Muscle of back (tissue), 11 donors: ENCODE measurements around the gene CASQ2. TPM values are rescaled to one million over a fixed set of nuclear protein-coding genes. Genes with fewer than 3 reads are reported as not detected.
A peak's percentile ranks its signal among the peaks of the same experiment; 100 is the strongest.

Source experiments
- DNase-seq, 3 donors: peaks; one replicate each; pipeline versions ENCODE4 v3.0.0 to v3.0.0-alpha.2; 2013
- polyA plus RNA-seq, 10 donors: library from polyadenylated mRNA; unstranded; fragments of 120-200 nt; gene quantifications; one replicate each; pipeline ENCODE4 v1.2.1, GENCODE V29; 2013; ENCODE audit not compliant: insufficient read length in 10 of 10

CASQ2 gene
- polyA plus RNA-seq, 10 donors = 380 to 1,031 (median 752) TPM

DNA sequence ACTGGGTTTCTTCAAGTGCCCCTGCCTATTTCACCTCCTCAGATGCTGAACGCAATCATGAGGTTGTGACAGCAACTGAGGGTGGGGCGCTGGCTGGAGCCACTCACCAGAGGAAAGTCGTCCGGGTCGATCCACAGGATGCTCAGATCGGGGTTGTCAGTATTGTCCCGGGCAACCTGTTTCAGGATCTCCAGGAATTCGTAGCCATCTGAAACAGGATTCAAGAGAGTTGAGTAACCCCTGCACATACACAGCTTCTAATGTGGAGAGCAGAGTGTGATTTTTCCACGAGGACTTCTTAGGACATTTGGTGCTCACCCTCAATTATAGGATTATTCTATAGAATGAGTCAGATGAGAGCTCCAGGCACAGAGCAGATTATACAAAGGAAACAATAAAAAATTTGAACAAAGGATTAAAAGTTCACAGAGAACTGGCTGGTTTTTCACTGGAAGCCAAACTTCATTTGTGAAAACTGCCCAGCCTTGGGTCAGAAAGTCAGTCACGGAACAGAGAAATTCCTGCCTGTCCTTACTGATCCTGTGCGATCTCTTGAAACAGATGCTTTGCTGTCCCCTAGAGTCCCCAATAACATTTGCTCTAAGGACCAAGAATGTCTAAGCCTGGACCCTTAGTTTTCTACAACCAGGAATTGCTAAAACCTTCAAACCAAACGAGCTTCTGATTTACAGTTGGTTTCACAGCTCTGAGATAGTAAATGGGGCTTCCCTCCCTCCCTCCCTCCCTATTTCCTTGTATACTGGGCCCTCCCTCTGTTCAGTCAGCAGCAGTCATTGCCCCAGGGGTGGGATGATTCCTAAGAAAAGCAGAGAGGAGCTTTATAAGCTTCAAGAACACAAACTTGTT lies 63.2 kb downstream of the CASQ2 start:
- peak in 1 of 3 donors; percentile 38 for DNase-seq

DNA sequence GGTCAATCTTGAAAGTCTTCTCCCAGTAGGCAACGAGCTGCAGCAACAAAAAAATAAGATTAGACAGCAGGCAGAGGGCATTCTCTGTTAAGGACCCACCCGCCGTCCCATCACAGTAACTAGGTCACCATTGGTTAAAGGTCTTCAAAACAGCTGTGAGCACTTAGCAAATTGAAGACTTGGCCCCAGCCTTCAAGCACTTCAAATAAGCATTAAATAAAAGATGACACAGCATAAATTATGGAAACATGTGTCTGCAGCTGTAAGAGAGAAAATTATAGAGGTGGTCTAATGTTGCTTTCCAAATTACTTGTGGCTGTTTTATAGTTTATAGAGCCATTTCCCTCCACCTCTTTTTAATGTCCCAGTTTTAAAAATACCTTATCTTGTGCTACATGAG lies 65.6 kb downstream of the CASQ2 start:
- DNase-seq = no peak

DNA sequence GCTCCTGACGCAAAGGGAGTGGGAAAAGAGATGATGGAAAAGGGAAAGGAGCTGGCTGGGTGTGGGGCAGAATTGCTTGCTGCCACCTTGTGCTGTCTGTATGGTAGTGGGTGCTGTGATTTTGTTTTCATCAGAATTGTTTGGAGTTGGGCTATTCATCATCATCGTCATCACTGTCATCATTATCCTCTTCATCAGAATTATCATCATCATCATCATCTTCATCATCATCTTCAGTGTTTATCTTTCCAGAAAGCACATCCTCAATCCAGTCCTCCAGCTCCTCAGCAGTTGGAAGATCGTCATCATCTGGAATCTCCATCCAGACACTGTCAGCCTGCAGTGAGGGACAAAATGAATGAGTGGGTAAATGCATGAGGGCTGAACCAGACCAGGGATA lies 67.4 kb downstream of the CASQ2 start:
- DNase-seq = no peak

DNA sequence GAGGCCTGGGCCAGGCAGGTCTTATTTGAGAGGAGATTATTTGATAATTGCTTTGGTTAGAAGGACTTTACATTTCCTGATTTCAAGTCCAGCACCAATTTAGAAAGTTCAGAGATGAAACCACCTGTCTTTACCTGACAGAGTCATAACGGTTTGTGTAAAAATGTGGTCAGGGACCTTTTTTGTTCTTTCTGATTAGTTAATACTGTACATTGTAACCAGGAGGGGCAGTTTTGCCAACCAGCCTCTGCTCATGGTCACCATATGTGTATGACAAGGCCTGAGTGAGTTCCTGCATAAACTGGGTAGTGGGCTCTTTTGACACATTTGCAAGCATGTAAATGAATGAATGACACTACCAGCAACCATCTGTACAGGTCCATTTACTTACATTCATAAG lies 70.9 kb downstream of the CASQ2 start:
- no peak for DNase-seq

DNA sequence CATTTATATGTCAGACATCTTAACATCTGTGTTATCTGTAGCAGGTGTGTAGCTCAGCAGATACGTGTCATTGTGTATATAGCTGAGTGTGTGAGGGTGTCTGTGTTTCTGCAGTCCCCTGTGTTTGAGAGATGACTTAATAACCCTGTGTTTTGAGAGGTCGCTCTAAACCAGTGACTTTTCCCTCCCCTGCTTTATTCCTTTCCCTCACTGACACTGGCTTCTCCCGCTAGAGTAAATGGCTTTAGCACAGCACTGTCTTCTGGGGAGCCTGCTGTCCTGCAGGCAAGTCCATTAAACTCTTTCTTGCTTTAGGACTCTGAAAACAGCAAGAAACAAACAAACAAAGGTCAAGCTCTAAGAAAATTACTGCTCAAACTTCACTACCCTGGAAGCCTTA lies 73.7 kb downstream of the CASQ2 start:
- DNase-seq = no peak

DNA sequence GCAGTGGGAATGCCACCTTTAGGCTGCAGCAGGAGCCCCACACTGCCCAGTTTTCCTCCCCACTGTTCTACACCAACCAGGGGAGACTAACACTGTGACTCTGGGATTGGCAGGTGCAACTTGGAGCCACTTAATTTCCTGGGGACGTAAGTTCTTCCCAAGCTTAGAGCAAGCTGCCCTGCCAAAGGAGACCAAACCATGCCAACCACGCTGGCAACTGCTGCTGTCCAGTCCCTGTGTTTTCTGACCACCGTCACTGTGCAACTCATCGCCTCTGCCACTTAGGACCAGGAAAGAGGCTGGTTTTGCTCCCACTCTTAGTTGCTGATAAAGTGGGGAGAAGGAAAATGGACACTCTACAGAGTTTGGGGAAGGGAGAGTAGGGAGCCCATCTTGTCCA lies 76.3 kb downstream of the CASQ2 start:
- no peak for DNase-seq

DNA sequence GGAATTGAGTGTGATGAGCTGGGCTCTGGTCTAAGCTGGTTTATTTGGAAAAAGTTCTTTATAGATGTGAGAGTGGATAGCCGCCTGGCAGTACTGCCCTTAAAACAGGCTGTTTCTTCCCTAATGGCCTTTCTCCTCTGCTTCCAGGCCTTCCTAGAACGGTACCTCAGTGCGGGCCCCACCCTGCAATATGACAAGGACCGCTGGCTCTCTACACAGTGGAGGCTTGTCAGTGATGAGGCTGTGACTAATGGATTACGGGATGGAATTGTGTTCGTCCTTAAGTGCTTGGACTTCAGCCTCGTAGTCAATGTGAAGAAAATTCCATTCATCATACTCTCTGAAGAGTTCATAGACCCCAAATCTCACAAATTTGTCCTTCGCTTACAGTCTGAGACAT lies 77.5 kb downstream of the CASQ2 start:
- no peak for DNase-seq

DNA sequence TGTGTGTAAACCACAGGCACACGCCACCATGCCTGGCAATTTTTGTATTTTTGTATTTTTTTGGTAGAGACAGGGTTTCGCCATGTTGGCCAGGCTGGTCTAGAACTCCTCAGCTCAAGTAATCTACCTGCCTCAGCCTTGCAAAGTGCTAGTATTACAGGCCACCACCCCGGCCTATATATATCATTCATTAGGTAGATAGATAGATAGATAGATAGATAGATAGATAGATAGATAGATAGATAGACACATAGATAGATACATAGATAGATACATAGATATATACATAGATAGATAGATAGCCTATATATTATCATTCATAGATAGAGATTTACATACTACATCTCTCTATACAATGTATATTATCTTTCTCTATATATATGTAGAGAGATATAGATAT lies 80.8 kb downstream of the CASQ2 start:
- no peak for DNase-seq

DNA sequence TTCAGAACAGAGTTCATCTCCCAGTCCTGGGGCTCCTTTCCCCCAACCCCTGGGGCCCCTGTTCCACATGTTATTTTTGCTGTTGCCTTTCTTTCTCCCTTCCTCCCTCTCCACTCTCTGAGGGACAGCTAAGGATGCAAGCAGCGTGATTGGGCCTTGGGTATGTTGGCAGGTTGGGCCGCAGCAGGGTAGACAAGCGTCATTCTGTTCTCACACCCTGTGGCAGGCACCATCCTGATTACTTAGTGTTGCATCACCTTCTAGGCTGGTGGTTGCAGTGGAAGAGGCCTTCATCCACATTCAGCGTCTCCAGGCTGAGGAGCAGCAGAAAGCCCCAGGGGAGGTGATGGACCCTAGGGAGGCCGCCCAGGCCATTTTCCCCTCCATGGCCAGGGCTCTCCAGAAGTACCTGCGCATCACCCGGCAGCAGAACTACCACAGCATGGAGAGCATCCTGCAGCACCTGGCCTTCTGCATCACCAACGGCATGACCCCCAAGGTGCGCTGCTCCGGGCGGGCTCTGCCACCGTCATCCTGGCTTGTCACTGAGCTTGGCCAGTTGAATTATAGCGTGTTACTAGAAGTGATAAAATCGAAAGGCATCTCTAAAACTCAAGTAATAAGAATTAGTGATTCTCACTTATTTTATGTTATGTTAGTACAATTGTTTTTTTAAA lies 83.3 kb downstream of the CASQ2 start:
- DNase-seq = no peak

DNA sequence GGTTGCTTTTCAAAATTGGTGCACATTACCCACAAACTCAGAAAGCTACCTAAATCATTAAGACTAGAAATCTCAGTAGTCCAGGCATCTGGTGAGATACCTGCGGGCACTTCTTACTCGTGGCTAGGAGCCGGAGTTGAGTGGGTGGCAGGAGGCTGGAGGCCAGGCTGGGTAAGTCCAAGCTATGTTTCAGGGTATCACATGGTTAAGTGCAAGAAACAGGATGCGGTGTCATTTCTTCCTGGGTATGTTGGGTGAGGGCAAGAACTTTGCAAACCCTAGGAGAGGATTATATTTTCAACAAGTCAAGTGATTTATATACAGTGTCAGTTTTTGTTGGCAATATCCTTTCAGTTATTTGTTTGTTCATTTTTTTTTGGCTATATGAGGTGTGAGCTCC lies 85.7 kb downstream of the CASQ2 start:
- no peak for DNase-seq

DNA sequence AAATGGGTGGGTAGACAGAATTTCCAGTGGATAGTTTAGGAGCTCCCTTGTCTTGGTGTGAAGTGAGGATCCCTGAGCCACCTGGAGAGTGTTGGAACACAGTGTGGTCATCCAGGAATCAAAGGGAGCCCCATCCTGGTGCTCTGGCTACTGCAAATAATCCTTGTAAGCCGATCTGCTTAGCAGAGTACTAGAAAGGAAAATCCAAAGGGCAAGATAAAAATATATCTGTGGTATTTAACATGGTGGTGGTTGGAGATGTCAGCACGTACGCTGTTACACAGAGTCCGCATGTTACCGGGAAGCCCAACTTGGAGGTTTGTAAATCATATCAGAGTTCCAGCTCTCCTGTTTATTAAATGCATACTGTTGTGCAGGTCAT lies 87.8 kb downstream of the CASQ2 start:
- no peak for DNase-seq

DNA sequence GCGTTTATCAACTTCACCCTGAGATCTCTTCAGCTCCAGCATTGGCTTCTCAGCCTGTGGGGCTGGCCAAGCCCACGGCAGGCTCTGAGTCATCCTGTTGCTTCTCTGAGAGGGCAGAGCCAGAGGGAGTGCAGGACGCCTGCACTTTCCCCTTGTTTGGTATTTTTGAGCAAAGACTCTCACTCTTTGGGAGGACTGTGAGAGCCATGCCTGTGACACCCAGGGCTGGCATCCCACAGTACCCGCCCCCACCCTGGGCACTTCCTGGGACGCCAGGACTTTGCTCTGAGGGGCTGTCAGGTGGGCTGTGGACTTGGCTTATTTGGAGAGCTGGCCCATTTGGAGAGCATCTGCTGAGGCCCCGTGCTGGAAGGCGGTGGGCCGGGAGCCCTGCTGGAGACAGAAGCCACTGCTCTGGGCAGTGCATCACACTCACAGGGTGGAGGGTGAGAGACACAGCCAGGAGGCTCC lies 89.3 kb downstream of the CASQ2 start:
- DNase-seq = peak in 1 of 3 donors; percentile 26

DNA sequence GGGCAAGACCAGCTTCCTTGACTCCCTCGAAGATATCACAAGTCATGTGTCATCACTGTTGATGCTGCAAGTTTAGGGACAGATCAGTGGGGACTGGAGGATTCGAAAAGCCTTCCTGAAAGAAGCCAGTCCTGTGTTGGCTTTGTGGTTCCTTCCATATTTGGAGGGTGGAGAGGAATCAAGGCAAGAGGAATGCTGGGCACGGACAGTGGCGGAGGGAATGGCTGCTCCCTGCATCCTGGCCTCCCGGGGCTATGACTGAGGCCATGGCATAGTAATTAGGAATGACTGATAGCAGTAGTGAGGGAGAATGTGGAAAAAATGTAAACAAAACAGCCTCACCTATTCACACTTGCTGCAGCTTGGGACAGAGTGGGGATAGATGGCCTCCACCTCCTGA lies 90.4 kb downstream of the CASQ2 start:
- no peak for DNase-seq

DNA sequence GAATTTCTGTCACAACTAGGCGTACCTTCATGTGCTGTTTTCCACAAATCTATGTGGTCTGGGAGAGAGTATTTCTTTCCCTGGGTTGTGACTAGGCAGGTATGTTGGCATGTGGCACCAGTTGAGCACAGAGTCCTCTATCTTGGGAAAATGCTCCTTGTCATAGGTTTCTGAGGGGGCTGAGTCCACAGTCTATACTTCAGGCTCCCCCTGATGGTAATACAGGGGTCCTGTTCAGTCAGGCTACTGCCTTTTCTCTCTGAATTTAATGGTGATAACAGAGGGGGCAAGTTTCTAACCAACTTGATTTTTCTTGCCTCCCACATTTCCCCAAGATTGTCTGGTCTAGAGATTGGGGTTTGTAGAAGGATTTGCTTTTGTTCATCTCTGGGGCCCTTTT lies 90.9 kb downstream of the CASQ2 start:
- no peak for DNase-seq

DNA sequence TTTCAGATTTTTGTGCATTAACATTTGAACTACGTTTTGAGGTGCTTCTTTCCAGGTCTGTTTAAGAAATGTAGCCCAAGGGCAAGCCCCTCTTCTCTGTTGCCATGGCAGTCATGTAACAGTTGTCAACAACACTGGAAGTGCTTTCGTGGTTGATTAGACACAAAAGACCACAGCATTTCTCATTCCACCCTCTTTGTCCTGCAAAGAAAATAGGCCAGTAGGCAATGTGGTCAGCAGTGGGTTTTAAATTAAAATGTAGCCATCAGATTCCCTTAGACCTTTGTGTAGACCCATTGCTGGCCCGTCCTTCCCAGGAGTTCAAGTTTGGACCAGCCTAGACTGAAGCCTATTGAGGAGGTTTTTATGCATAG lies 91.3 kb downstream of the CASQ2 start:
- no peak for DNase-seq

DNA sequence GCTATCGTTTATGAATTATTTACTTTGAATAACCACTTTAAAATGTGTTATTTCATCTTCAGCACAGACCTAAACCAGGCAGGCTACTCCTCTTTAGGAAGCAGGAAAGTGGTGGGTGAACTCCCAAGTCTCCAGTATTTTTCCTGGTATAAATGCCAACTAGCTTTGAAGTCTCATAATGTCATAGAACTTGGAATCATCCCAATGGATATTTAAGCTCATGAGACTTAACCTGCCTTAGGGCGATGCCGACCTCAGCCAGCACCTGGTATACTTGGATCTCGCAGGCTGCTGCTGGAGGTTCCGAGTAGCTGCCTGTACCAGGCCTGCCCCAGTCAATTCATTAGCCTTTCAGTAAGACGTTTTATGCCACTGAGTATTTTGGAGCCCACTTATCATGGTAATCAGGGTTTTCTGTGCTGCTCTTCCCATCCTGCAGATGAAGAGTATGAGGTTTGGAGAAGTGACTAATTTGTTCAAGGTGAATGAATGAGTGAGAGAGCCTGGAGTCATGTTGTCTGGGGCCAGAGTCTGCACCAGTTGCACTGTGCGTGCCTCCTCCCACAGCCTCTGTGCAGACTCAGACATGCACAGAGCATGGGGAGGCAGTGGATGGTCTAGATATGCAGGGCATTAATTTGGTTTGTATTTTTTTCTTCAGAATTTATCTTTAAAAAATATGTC lies 91.9 kb downstream of the CASQ2 start:
- no peak for DNase-seq

DNA sequence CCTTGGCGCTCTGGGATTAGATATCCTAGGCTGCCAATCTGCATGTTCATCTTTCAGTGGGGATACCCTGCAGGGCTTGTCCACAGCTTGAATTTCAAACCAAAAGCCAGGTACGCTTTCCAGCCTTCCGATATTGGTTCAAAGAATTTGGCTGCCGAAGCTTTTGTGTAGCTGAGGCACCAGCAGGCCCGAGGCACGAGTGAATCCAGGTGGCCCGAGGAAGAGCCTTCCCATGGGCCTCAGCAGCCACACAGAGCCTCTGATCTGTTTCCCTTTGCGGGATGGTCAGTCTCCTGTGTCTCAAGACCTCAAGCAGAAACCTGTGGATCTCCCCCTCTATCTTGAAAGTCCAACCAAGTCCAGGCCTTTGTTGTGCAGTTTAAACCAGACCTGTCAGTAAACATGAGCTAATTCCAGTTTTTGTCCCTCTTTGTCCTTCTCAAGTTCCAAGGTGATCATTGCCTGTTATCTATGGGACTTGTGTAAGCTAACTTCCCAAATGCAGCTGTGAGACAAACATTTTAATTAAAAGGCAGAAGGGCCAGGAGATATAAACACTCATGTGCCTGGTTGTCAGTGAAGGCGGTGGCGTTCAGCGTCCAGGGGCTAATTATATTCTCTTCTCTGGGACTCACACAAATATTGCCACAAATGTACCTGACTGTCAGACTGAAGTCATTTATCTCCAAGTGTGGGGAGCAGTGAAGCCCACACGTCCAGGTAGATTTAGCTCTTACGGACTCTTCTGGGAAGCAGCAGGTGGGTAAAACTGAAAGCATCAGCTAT lies 96.1 kb downstream of the CASQ2 start:
- no peak for DNase-seq

DNA sequence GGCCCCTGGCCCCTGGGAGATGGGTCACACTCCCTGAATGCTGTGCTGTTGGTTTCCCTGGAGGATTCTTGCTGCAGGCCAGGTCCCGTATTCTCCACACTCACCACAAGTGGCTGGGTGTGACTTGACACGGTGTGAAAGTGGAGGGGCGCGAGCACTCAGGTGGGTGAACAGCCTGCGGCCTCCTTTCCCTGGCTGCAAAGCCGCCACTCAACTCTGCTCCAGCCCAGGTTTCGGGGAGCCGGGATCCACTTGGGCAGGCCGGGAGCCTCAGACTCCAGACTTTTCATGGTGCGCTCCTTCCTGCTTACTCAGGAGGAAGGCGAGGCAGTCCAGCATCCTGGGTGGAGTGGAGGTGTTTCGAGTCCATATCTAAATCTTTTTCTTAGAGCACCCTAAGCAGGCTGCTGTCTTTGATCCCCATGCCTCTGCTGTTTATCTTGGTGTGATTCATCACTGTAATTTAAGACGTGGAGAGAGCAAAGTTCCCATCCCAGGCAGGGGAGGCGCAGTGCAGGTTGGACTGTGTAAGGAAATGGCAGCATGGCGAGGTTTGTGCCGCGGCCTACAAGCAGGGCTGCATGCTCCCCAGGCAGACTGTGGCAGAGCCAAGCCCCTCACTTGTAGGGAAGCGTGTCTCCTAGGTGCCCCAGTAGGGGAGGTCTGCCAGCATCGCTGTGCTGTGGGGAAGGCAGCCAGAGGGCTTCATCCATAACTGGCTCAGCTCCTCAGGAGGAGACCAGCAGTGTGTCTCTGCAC lies 97.2 kb downstream of the CASQ2 start:
- DNase-seq = no peak

DNA sequence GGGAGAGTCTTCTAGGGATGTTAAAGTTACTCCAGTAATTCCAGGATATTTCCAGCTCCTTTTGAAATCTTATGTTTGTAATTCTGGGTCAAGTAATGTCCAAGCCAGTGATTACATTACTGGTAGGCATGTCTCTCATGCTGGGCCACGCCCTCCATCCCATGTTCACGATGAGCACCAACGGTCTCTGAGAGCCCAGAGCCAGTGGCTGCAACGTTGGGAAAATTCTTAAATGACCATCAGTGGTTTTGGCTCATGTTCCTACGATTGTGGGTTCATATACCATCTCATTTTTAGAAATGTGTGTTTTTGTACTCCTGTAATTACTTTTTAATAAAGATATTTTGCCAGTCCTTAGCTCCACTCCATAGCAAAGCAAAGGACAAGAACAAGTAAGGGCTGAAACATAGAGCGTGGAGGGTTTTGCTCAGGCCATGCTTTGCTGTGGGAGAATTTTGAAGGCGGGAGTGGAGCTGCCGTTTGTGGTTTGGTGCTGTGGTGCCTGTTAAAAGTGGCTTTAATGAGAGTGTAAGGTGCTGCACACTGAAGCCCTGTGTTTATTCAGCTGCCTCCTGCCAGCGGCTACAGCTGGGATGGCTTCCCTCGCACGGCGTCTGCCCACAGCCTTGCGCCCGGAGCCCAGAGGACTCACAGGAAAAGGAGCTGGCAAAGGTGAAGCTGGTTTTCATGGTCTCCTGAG lies 97.9 kb downstream of the CASQ2 start:
- no peak for DNase-seq

DNA sequence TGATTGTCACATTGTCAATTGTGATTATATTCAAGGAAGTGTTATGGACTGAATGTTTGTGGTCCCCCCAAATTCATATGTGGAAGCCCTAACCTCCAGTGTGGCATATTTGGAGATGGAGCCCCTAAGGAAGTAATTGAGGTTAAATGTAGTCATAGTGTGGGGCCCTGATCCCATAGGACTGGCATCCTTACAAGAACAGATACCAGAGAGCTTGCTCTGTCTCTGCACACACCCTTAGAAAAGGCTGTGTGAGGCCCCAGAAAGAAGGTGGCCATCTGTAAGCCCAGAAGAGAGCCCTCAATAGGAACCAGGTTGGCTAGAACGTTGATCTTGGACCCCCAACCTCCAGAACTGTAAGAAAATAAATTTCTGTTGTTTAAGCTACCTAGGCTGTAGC lies 98.6 kb downstream of the CASQ2 start:
- no peak for DNase-seq
